Adipose tissue (tissue), 3 donors: Measurements from ENCODE around the gene EIF3M. TPM values are rescaled to one million over a fixed set of nuclear protein-coding genes. Genes with fewer than 3 reads are reported as not detected.

Experiments used
- H3K27ac ChIP-seq: one replicate; pipeline ENCODE4 v1.5.1; 2013; ENCODE audit warnings: low read depth, low read length
- WGBS, 3 donors: extraction: QIAGEN DNeasy Blood & Tissue Kit; methylation state at CpG; one replicate each; pipeline ENCODE4 v1.1.7; 2013; 5-methylcytosine and 5-hydroxymethylcytosine counted together
- polyA plus RNA-seq, 3 donors: library from polyadenylated mRNA; stranded (reverse); fragments of 200-250 nt; gene quantifications; one replicate each; pipeline ENCODE4 v1.2.3, GENCODE V29; 2013
- donor health status: healthy with polysubstance abuse.
- donor health status: Bipolar disorder and iron deficiency.
- donor health status: healthy.

The EIF3M gene
- 100 to 1,000 TPM; 302 to 332 (median 303) TPM for polyA plus RNA-seq

DNA sequence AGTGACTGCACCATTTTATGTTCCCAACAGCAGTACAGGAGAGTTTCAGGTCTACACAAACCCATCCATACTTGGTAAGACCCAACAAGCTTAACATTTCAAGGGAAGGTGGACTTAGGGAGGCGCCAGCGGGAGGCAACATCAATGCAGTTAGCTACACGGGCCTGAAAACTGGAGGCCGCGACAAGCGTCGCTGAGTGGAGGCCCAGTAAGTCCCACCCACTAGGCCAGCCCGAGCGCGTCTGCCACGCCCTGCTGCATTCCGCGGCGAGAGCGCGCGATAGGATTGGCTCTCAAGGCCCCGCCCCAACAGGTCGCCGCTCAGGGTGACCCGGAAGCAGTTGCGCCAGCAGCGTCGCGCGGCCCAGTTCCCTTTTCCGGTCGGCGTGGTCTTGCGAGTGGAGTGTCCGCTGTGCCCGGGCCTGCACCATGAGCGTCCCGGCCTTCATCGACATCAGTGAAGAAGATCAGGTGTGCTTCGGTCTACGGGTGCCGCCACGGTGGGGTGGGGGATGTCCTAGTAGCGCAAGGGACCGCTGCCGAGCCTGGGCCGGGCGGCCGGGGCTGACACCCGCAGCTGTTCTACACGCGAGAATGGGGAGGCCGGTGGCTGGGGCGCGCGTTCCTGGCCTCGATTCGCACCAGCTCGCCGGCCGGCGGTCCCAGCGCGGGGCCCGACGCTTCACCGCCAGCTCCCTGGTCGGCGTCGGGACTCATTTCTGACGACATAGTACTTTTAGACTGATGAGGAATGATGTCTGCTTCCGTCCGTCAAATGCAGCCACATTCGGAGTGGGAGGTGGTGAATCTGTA, at the start of gene EIF3M:
EIF3M (plus strand) TSS at position 373 of the 813 bp plus-strand sequence; CDS start at position 430, 57 bp downstream.
- peak within 1 kb of the TSS; percentile 57 for H3K27ac ChIP-seq
- WGBS, 3 donors: 0 to 1% (median 1%) methylated on average over 68 to 70 of the region's 70 CpGs

DNA sequence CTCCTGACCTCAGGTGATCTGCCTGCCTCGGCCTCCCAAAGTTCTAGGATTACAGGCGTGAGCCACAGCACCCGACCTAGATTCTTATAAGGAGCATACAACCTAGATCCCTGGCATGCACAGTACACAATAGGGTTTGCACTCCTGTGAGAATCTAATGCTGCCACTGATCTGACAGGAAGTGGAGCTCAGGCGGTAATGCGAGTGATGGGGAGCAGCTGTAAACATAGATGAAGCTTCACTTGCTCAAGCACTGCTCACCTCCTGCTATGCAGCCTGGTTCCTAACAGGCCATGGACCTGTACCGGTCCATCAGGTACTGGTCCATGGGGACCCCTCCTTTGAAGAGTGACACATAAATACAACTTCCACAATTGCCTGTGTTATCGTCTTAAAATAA, 44.8 kb upstream of the EIF3M start:
- H3K27ac ChIP-seq: no peak overlapping the region
- 90 to 91% (median 91%) methylated on average over 7 of the region's 7 CpGs for WGBS, 3 donors

GRCh38 chr11:32549611-32550187, 33.9 kb upstream of the EIF3M start:
- 28 to 38% (median 33%) methylated on average over 1 of the region's 1 CpG for WGBS, 3 donors

GRCh38 chr11:32550207-32550606, 33.4 kb upstream of the EIF3M start:
- 76 to 84% (median 81%) methylated on average over 4 of the region's 4 CpGs for WGBS, 3 donors
- no peak overlapping the region for H3K27ac ChIP-seq

More at GRCh38 chr11:32549611-32550187, 33.9 kb upstream of the EIF3M start:
- no peak overlapping the region for H3K27ac ChIP-seq

DNA sequence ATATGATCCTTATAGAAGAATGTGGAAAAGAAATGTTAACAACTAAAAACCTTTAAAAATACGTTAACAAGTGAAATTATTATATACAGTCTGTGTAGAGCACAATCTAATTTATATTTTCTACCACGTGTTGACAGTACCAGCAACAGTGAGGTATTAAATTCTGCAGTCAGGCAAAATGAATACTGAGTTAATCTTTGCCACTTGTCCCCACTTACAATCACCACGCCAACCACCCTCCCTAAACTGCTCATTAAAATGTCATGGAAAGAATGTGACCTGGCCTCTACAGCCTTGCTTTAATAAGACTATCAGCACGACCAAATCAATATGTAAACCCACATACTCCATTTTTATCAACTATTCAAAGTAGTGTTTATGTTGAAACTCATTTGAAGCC, 28.5 kb upstream of the EIF3M start:
- 26 to 53% (median 47%) methylated on average over 4 of the region's 4 CpGs for WGBS, 3 donors
- H3K27ac ChIP-seq: no peak overlapping the region

- 85 to 91% (median 88%) methylated on average over 7 of the region's 7 CpGs for WGBS, 3 donors
- H3K27ac ChIP-seq: no peak overlapping the region
These were observed 27.7 kb upstream of the EIF3M start for GRCh38 chr11:32555895-32556294.

DNA sequence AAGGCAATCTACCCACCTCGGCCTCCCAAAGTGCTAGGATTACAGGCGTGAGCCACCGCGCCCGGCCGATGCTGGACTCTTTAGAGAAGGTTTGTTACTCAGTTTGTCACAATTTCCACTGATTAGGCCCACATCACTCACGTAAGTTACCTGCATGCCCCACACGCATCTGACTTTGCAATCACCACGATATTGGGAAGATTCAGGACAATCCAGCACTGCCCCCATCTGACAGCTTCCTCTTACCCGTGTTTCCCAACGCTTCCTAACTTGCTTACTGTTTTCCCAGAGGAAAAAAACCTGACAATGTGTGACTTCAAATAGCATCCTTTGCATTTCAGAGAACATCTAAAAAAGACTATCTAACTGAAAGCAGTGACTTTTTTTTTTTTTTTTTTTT, 21.8 kb upstream of the EIF3M start:
- H3K27ac ChIP-seq: no peak overlapping the region
- WGBS, 3 donors: 84 to 87% (median 85%) methylated on average over 11 of the region's 11 CpGs

DNA sequence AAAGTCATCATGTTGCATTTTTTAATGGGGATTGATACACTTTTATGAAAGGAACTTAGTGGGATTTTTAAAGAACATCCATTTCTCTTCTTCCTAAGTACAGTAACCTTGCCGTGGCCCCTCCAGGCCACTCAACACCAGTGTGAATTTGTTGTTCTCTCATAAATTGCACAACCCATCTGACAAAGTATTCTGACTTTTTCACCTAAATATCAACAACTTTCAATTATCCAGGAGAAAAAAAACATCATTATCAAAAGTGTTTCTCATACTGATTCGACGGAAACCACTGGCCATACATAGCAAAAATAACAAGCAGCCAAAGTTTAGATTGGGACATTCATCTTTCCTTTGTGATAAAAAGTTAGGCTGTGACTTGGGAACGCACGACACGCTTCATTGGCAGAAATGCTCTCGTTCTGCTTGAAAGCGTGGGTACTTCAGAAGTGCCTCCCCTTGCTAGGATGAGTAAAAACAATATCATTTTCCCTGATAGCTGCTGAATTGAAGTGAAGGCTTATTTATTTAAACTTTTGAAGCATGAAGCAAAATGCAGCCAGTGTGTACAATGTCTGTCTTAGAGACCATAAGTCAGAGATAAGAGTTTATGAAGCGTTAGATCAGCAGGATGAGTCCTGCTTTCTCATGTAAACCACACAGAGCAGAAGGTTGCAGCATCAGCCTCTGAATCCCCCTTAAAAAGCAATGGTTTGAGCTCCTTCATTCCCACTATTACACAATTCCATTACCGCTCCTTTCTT, 20.6 kb upstream of the EIF3M start:
- WGBS, 3 donors: 60 to 68% (median 62%) methylated on average over 10 of the region's 10 CpGs
- H3K27ac ChIP-seq: no peak overlapping the region

GRCh38 chr11:32563600-32563959, 20.1 kb upstream of the EIF3M start:
- 51 to 73% (median 69%) methylated on average over 3 of the region's 3 CpGs for WGBS, 3 donors
- H3K27ac ChIP-seq: no peak overlapping the region

GRCh38 chr11:32566517-32566916, 17.1 kb upstream of the EIF3M start:
- H3K27ac ChIP-seq: no peak overlapping the region
- 87 to 94% (median 89%) methylated on average over 2 of the region's 2 CpGs for WGBS, 3 donors

- 91 to 94% (median 92%) methylated on average over 1 of the region's 1 CpG for WGBS, 3 donors
- H3K27ac ChIP-seq: no peak overlapping the region
These were observed 16.5 kb upstream of the EIF3M start for GRCh38 chr11:32567154-32567553.

DNA sequence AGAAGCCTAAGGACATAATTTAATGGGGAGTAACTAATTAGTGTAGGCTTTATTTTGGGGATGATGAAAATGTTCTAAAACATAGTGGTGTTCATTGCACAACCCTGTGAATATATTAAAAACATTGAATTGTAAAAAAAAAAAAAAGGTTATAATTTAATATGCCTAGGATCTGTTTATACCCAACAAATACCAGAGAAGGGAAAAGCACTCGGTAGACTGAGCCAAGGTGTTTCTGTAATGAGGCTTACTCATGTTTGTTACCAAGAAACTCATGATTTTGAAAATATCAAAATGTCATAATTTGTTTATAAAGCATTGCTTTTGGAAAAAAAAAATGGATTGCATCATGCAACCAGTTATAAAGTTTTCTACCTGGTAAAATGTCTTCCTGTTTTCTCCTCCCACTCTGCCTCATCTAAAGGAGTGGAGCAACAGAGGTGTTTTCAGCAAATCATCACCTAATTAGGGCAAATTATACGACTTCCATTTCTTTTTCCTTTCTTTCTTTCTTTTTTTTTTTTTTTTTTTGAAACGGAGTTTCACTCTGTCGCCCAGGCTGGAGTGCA, 14.2 kb upstream of the EIF3M start:
- WGBS, 3 donors: 60 to 73% (median 62%) methylated on average over 4 of the region's 4 CpGs
- no peak overlapping the region for H3K27ac ChIP-seq

GRCh38 chr11:32571039-32571438, 12.6 kb upstream of the EIF3M start:
- WGBS, 3 donors: 48 to 62% (median 58%) methylated on average over 10 of the region's 10 CpGs
- H3K27ac ChIP-seq: no peak overlapping the region

DNA sequence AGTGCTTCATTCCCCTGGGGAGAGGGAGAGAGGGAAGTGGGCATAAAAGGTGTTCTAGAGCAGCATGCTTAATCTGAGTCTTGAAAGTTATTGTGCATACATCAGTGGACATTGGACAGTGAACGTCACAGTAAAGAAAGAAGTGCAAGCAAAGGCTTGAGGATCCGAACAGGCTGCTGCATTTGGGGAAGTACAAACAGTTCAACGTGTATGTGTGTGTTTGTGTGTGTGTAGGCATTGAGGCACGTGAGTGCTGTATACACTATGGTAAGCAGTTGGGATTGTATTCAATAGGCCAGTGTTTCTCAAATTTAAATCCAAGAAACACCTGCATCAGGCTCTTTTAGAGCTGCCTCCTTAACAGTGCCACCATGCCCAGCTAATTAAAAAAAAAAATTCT, 10.4 kb upstream of the EIF3M start:
- no peak overlapping the region for H3K27ac ChIP-seq
- WGBS, 3 donors: 50 to 69% (median 64%) methylated on average over 4 of the region's 4 CpGs

DNA sequence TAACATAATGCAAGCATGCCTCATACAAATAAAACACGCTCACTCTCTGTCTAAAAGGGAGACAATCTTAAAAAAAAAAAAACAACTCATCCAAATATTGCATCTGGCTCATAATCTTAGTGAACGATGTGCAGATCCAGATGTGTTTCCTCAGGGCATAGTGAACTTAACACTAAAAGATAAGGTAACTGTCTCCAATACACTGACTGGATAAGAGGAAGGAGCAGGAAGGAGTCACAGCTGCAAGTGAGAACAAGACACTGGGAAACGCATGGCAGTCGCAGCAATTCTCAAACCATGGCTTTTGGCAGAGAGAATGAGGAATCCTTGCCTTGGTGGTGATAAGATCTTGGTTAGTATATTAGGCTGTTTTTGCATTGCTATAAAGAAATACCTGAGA, 9.2 kb upstream of the EIF3M start:
- no peak overlapping the region for H3K27ac ChIP-seq
- 74 to 81% (median 75%) methylated on average over 4 of the region's 4 CpGs for WGBS, 3 donors

GRCh38 chr11:32575070-32575469, 8.6 kb upstream of the EIF3M start:
- H3K27ac ChIP-seq: no peak overlapping the region
- 60 to 72% (median 60%) methylated on average over 2 of the region's 2 CpGs for WGBS, 3 donors

- WGBS, 3 donors: 81 to 98% (median 96%) methylated on average over 1 of the region's 1 CpG
- no peak overlapping the region for H3K27ac ChIP-seq
These were observed 7.2 kb upstream of the EIF3M start for GRCh38 chr11:32576456-32576855.

DNA sequence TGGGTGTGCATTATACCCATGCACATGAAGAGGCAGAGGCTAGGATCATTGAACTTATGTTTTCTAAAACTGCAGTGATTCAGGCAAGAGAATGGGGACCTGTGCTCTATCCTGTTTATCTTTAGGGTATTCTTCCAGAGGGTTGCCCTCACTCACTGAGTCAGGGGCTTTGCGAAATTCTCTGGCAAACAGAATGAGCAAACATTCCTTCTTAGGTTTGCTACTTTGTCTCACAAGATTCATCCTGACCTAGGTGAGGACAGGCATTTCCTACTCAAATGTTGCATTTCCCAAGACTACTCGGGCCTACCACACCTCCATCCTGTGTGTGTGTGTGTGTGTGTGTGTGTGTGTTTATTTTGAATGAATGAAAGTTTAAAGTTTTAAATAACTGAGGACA, 2.7 kb upstream of the EIF3M start:
- 51 to 72% (median 66%) methylated on average over 2 of the region's 2 CpGs for WGBS, 3 donors
- no peak overlapping the region for H3K27ac ChIP-seq

DNA sequence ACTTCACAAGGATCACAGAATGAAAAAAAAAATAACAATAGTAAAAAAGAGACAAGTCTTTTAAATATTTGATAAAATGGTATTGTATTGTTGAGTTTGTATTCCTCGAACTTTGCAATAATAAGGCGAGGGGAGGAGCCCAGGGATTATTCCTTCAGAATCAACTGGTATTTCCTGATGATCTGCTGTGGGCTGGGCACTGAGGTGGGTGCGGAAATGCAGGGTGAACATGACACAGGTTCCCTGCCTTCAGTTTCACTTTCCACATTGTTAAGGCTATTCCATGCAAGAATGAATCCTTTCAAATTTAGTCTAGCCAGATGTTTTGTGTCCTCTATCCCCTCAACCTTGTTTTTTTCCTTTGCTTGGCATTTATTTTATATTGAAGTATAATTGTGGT, 2.1 kb upstream of the EIF3M start:
- H3K27ac ChIP-seq: no peak overlapping the region

More for the DNA sequence above, 2.1 kb upstream of the EIF3M start:
- WGBS, 3 donors: 83 to 96% (median 95%) methylated on average over 3 of the region's 3 CpGs
